AG04450 (cell line): ENCODE results near the gene EPN2. TPM values are rescaled to one million over a fixed set of nuclear protein-coding genes. Genes with fewer than 3 reads are reported as not detected.
"Not testable (repeated sequence)": the region's sequence is repeated elsewhere in the genome, so short reads cannot be mapped to it uniquely, and the experiment has no call there.

Source experiments
- CTCF ChIA-PET: fragments of 300-600, 350-600 bp; formaldehyde crosslinking; extraction: SDS; loops from one replicate; lab custom pipeline; 2022; ENCODE audit warnings: antibody characterized with exemption, inconsistent platforms; lab: Charles Lee
- POLR2A ChIA-PET: fragments of 350-600 bp; formaldehyde crosslinking; extraction: SDS; loops from one replicate; lab custom pipeline; 2021; ENCODE audit warnings: antibody characterized with exemption, inconsistent platforms; lab: Yijun Ruan, JAX
- DNase-seq: peaks from one replicate; pipeline ENCODE4 v3.0.0-alpha.2; 2011; ENCODE audit warnings: low read depth, low spot score
- H3K27ac ChIP-seq: one replicate; pipeline ENCODE4 v1.5.1; 2012; ENCODE audit warnings: low read depth, low read length, control low read depth
- H3K27me3 ChIP-seq: one replicate; pipeline ENCODE4 v1.6.0; 2012; ENCODE audit warnings: low read length; ENCODE audit not compliant: control insufficient read depth, insufficient read depth
- H3K4me3 ChIP-seq: 2 replicates; pipeline ENCODE4 v1.5.1; 2011; ENCODE audit warnings: mild to moderate bottlenecking, low read depth, low read length, control low read depth
- H3K9me3 ChIP-seq: 2 replicates; pipeline ENCODE4 v1.5.1; 2012; ENCODE audit warnings: low read length; ENCODE audit not compliant: control insufficient read depth, insufficient read depth
- polyA plus RNA-seq: library from polyadenylated mRNA; depleted of rRNA; stranded (reverse); fragments of >200 nt; gene quantifications from 2 replicates; pipeline ENCODE4 v1.2.3, GENCODE V29; 2011
- TF ChIP-seq, protein P1 (sequence below): IDR thresholded peaks from 2 replicates; pipeline ENCODE4 v1.5.1; 2011; ENCODE audit warnings: low read depth, low read length, control low read depth, inconsistent platforms

The EPN2 gene
- polyA plus RNA-seq, 1 experiment, result 27.9 TPM

DNA sequence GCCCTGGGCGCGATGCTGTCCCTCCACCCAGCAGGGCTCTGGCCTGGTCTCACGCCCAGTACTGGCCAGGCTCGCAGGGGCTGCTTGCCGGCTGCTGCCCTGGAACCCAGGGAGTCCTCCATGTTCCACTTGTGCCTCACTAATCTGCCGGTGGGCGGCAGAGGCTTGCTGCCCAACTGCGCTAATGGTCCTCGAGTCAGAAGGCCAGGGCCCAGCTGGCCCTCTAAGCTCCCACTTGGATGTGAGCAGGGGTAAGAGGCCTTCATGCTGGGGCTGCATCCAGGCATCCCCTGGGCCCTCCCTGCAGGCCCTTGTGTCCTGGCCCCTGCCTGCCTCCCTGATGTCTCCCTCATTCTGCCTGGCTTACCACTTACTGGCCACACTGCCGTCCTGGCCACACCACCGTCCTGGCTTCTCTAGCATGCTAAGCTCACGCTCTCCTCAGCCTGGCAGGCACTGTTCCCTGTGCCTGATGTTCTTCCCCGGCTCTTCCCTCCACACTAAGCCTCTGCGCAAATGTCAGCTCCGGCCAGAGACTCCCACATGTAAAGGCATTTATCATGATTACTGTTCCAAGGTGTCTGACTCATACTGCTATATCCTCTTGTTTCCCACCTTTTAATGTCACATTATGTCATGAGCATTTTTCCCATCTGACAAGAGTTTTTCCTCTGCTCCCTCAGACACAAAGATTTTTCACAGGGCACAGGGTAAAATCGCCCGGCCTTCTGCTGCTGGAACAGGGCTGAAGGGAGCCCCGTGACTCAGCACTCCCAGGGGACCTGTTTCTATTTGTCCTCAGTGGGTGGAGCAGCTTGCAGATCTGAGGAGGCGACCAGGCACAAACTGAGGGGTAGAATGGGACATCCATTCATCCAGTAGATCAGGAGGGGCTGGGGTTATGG, 109.4 kb downstream of the EPN2 start:
- peak; percentile 48 for DNase-seq
- no peak overlapping the region for H3K4me3 ChIP-seq
- ChIA-PET CTCF (interaction anchor here (0.7 kb wide), 1 partner anchor 8 kb away, joined by 3 read pairs; no protein-coding TSS in a partner anchor), POLR2A (interaction anchor here (0.8 kb wide), 1 partner anchor 31 kb away, joined by 3 read pairs; no protein-coding TSS in a partner anchor)
- no peaks in the 10 kb centered on the region; the same call in 1 of the 2 replicates for H3K9me3 ChIP-seq
- TF ChIP-seq, protein P1, sequence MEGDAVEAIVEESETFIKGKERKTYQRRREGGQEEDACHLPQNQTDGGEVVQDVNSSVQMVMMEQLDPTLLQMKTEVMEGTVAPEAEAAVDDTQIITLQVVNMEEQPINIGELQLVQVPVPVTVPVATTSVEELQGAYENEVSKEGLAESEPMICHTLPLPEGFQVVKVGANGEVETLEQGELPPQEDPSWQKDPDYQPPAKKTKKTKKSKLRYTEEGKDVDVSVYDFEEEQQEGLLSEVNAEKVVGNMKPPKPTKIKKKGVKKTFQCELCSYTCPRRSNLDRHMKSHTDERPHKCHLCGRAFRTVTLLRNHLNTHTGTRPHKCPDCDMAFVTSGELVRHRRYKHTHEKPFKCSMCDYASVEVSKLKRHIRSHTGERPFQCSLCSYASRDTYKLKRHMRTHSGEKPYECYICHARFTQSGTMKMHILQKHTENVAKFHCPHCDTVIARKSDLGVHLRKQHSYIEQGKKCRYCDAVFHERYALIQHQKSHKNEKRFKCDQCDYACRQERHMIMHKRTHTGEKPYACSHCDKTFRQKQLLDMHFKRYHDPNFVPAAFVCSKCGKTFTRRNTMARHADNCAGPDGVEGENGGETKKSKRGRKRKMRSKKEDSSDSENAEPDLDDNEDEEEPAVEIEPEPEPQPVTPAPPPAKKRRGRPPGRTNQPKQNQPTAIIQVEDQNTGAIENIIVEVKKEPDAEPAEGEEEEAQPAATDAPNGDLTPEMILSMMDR, result no peak
- H3K27ac ChIP-seq, result peak overlapping the region; percentile 80
- no peaks in the 10 kb centered on the region for H3K27me3 ChIP-seq

DNA sequence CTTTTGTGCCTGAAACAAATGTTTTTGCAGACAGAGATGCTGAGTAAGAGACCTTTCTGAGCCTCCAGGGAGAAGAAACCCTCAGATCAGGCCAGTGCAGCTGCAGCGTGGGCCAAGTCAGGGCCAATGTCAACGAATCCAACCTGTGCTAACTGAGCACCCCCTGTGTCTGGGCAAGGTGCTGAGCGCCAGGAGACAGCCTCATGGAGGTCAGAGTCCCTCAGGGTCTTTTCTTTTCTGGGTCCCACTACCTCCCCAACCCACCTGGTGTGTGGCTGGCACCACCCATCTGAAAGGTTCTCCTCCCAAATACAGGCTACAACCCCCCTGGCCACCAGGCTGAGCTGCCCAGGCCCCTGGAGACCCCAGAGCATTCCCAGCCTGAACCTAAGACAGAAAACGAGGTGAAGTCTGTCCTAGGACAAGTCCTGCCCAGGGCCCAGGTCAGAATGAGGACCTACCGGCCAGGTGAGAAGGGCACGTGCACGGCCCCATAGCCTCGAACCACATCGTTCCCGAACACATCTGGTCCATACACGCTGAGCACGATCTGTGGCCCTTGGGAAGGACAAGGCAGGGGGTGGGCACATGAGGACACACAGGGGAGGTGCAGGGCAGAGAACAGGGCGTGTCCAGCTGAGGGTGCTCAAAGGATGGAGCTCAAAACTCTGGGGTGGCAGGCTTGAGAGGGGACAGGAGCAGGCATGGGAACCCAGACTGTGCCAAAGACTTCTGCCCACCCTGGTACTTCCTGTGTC, 110.3 kb downstream of the EPN2 start:
- H3K27me3 ChIP-seq, result no peaks in the 10 kb centered on the region
- no peaks in the 10 kb centered on the region; the same call in 1 of the 2 replicates for H3K9me3 ChIP-seq
- TF ChIP-seq, protein P1, result no peak
- ChIA-PET CTCF (interaction anchor here (0.7 kb wide), 1 partner anchor 9 kb away, joined by 3 read pairs; no protein-coding TSS in a partner anchor), POLR2A (interaction anchor here (0.8 kb wide), 1 partner anchor 30 kb away, joined by 3 read pairs; no protein-coding TSS in a partner anchor)
- H3K27ac ChIP-seq, result peak overlapping the region; percentile 80
- no peak overlapping the region for H3K4me3 ChIP-seq
- no peak for DNase-seq

DNA sequence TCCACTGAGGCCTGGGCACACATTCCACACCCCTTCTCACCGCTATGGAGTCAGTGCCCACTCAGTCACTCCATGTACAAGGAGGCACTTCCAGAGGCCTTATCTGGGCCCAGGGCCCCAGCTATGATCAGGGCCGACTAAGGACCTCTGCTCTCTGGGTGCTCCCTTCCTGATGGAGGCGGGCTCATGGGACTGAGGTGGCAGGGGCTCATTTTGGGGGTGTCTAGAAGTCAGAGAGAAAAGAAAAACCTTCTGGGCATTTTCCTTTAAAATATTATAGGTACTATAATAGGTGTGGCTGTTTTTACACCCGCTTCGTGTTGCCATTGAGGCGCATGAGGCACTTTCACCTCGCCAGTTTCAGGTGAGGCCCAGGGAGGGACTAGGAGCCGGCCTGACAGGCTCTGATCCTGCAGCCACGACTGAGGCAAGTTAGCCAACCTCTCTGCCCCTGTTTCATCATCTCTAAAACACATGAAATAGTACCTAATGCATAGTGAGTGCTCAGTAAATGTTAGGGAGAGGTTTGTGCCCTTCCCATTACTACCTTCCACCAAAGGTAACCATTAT, 111.0 kb downstream of the EPN2 start:
- DNase-seq, result no peak
- Histone ChIP-seq H3K4me3 (no peak overlapping the region), H3K9me3 (no peaks in the 10 kb centered on the region; the same call in 1 of the 2 replicates), H3K27ac (no peak overlapping the region), H3K27me3 (no peaks in the 10 kb centered on the region)
- POLR2A ChIA-PET, result no interaction called here
- CTCF ChIA-PET, result no interaction called here
- TF ChIP-seq, protein P1, result no peak

DNA sequence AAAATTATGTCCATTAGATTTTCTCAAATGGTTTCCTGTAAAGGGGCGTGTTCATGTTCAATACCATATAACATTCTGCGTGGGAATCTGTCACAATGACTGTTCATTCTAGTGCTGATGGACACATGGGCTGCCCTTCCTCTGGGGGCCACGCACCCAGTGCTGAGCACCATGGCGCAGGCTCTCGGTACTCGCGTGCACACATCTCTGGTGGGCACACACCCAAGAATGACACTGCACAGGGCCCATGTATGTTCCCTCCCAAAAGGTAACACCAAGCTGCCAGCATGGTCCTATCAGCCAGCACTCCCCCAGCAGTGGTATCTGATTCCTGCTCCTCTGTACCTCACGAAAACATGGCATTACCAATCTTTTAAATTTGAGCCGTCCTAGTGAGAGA, 111.6 kb downstream of the EPN2 start:
- Histone ChIP-seq H3K27ac (no peak overlapping the region), H3K9me3 (no peaks in the 10 kb centered on the region; the same call in 1 of the 2 replicates), H3K4me3 (no peak overlapping the region), H3K27me3 (no peaks in the 10 kb centered on the region)
- no peak for DNase-seq
- ChIA-PET POLR2A (no interaction called here), CTCF (interaction anchor here (0.7 kb wide), 1 partner anchor 417 kb away, joined by 5 read pairs; no protein-coding TSS in a partner anchor)
- TF ChIP-seq, protein P1, result no peak

DNA sequence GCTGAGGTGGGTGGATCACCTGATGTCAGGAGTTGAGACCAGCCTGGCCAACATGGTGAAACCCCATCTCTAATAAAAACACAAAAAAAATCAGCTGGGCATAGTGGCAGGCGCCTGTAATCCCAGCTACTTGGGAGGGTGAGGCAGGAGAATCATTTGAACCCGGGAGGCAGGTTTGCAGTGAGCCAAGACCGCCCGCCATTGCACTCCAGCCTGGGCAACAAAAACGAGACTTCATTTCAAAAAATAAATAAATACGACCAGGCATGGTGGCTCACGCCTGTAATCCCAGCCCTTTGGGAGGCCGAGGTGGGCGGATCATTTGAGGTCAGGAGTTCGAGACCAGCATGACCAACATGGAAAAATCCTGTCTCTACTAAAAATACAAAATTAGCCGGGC, 116.2 kb downstream of the EPN2 start:
- H3K4me3 ChIP-seq, H3K27me3 ChIP-seq, H3K9me3 ChIP-seq, H3K27ac ChIP-seq, DNase-seq: not testable (repeated sequence)
- CTCF ChIA-PET, result interaction anchor here (0.9 to 2.3 kb wide), 5 partner anchors 9 to 413 kb away, joined by 3 to 17 read pairs (median 7); partner anchors contain the start of genes B9D1 and MAPK7
- POLR2A ChIA-PET, result interaction anchor here (1.2 to 2.0 kb wide), 3 partner anchors 11 to 33 kb away, joined by 4 to 14 read pairs (median 5); partner anchors contain the start of genes MAPK7 and MFAP4
